Loucy (cell line): ENCODE data around the gene PTPN5.

ENCODE experiments used
- H2AFZ ChIP-seq: fragments of 200-600 bp; sonication (generic); 2 replicates; pipeline ENCODE4 v1.6.0; 2016; ENCODE audit warnings: antibody characterized with exemption, mild to moderate bottlenecking, low read length, moderate library complexity
- H3F3A ChIP-seq: fragments of 200-600 bp; 2 replicates; pipeline ENCODE4 v1.6.0; 2016; ENCODE audit warnings: antibody characterized with exemption, low read depth, mild to moderate bottlenecking
- H3K27me3 ChIP-seq: fragments of 200-600 bp; sonication (generic); 2 replicates; pipeline ENCODE4 v1.6.1; 2014; ENCODE audit warnings: low read length, mild to moderate bottlenecking; ENCODE audit not compliant: insufficient read depth, poor library complexity, severe bottlenecking
- H3K36me3 ChIP-seq: fragments of 200-600 bp; sonication (generic); 2 replicates; pipeline ENCODE4 v1.6.1; 2016; ENCODE audit warnings: low read length; ENCODE audit not compliant: insufficient read depth
- H3K4me1 ChIP-seq: fragments of 200-600 bp; sonication (generic); 2 replicates; pipeline ENCODE4 v1.5.1; 2014; ENCODE audit warnings: low read length, mild to moderate bottlenecking; ENCODE audit not compliant: insufficient read depth, poor library complexity, severe bottlenecking
- H3K4me2 ChIP-seq: fragments of 200-600 bp; sonication (generic); 2 replicates; pipeline ENCODE4 v1.6.0; 2014; ENCODE audit warnings: antibody characterized with exemption, low read length, low read depth, mild to moderate bottlenecking; ENCODE audit not compliant: poor library complexity, severe bottlenecking
- H3K4me3 ChIP-seq: fragments of 200-600 bp; sonication (generic); 2 replicates; pipeline ENCODE4 v1.5.1; 2014; ENCODE audit warnings: low read length, mild to moderate bottlenecking, mixed read lengths; ENCODE audit not compliant: poor library complexity, severe bottlenecking
- H3K79me2 ChIP-seq: fragments of 200-600 bp; sonication (generic); 2 replicates; pipeline ENCODE4 v1.6.1; 2014; ENCODE audit warnings: low read length; ENCODE audit not compliant: insufficient read depth
- H3K9ac ChIP-seq: fragments of 200-600 bp; sonication (generic); 2 replicates; pipeline ENCODE4 v1.6.0; 2014; ENCODE audit warnings: mild to moderate bottlenecking, low read depth, low read length, moderate library complexity; ENCODE audit not compliant: poor library complexity, severe bottlenecking
- H3K9me2 ChIP-seq: fragments of 200-600 bp; sonication (generic); replicated peaks from 2 replicates; pipeline ENCODE4 v1.6.1; 2016; ENCODE audit warnings: low read depth, low read length, mixed read lengths
- H3K9me3 ChIP-seq: fragments of 200-600 bp; sonication (generic); 2 replicates; pipeline ENCODE4 v1.6.1; 2014; ENCODE audit warnings: mild to moderate bottlenecking, antibody characterized with exemption, low read length, low read depth; ENCODE audit not compliant: insufficient read depth
- H4K20me1 ChIP-seq: fragments of 200-600 bp; sonication (generic); 2 replicates; pipeline ENCODE4 v1.6.0; 2014; ENCODE audit warnings: antibody characterized with exemption, low read length, mild to moderate bottlenecking; ENCODE audit not compliant: insufficient read depth, poor library complexity, severe bottlenecking
- CTCF ChIP-seq: fragments of 200-600 bp; sonication (generic); conservative IDR thresholded peaks from 2 replicates; pipeline ENCODE4 v1.5.1; 2014; ENCODE audit warnings: mild to moderate bottlenecking, antibody characterized with exemption, low read length
- EZH2phosphoT487 ChIP-seq: fragments of 200-600 bp; IDR thresholded peaks from 2 replicates; pipeline ENCODE4 v1.6.1; 2018; ENCODE audit warnings: antibody characterized with exemption, mild to moderate bottlenecking, moderate library complexity, borderline replicate concordance

PTPN5 gene

GRCh38 chr11:18701614-18702216, 89.9 kb downstream of the PTPN5 start:
- H2AFZ ChIP-seq = no peak overlapping the region
- H3K27me3 ChIP-seq = peaks cover 36% of the 10 kb centered on the region
- H3K9me3 ChIP-seq = no peaks in the 10 kb centered on the region
- H4K20me1 ChIP-seq = no peaks in the 10 kb centered on the region
- H3K9ac ChIP-seq = no peak overlapping the region
- H3K9me2 ChIP-seq = no peaks in the 10 kb centered on the region
- H3K4me2 ChIP-seq = no peak overlapping the region
- no peaks in the 10 kb centered on the region for H3F3A ChIP-seq
- H3K79me2 ChIP-seq = no peaks in the 10 kb centered on the region
- peaks cover 5% of the 10 kb centered on the region for H3K4me1 ChIP-seq
- H3K36me3 ChIP-seq = no peaks in the 10 kb centered on the region
- H3K4me3 ChIP-seq = no peak overlapping the region
- TF ChIP-seq EZH2phosphoT487 (no peak), CTCF (no peak)

- Histone ChIP-seq H3K4me3 (no peak overlapping the region), H2AFZ (no peak overlapping the region), H3K9me2 (no peaks in the 10 kb centered on the region), H3K4me2 (no peak overlapping the region), H4K20me1 (no peaks in the 10 kb centered on the region), H3F3A (no peaks in the 10 kb centered on the region), H3K27me3 (peaks cover 36% of the 10 kb centered on the region), H3K9me3 (no peaks in the 10 kb centered on the region), H3K4me1 (peaks cover 5% of the 10 kb centered on the region), H3K9ac (no peak overlapping the region), H3K79me2 (no peaks in the 10 kb centered on the region), H3K36me3 (no peaks in the 10 kb centered on the region)
- TF ChIP-seq EZH2phosphoT487 (no peak), CTCF (no peak)
Measured at GRCh38 chr11:18700872-18701271, 90.7 kb downstream of the PTPN5 start.

- Histone ChIP-seq H3K4me1 (peaks cover 5% of the 10 kb centered on the region), H3K4me2 (no peak overlapping the region), H3K27me3 (peaks cover 36% of the 10 kb centered on the region), H3K79me2 (no peaks in the 10 kb centered on the region), H2AFZ (no peak overlapping the region), H4K20me1 (no peaks in the 10 kb centered on the region), H3K9me3 (no peaks in the 10 kb centered on the region), H3K9ac (no peak overlapping the region), H3F3A (no peaks in the 10 kb centered on the region), H3K4me3 (no peak overlapping the region), H3K9me2 (no peaks in the 10 kb centered on the region), H3K36me3 (no peaks in the 10 kb centered on the region)
- TF ChIP-seq EZH2phosphoT487 (no peak), CTCF (no peak)
Measured at GRCh38 chr11:18700375-18700774, 91.2 kb downstream of the PTPN5 start.
